NB4 (cell line): Measurements from ENCODE around the gene EXD3.

Experiments used
- MYC ChIP-seq: IDR thresholded peaks from 2 replicates; pipeline ENCODE4 v1.6.1; 2011; ENCODE audit warnings: low read depth, low read length
- POLR2A ChIP-seq: IDR thresholded peaks from 2 replicates; pipeline ENCODE4 v1.6.1; 2011; ENCODE audit warnings: mild to moderate bottlenecking; ENCODE audit not compliant: insufficient read length; ENCODE audit errors: extremely low read depth
- TF ChIP-seq, protein P1 (sequence below): IDR thresholded peaks from one replicate; pipeline ENCODE4 v1.5.1; 2012; ENCODE audit warnings: low read depth, low read length

DNA sequence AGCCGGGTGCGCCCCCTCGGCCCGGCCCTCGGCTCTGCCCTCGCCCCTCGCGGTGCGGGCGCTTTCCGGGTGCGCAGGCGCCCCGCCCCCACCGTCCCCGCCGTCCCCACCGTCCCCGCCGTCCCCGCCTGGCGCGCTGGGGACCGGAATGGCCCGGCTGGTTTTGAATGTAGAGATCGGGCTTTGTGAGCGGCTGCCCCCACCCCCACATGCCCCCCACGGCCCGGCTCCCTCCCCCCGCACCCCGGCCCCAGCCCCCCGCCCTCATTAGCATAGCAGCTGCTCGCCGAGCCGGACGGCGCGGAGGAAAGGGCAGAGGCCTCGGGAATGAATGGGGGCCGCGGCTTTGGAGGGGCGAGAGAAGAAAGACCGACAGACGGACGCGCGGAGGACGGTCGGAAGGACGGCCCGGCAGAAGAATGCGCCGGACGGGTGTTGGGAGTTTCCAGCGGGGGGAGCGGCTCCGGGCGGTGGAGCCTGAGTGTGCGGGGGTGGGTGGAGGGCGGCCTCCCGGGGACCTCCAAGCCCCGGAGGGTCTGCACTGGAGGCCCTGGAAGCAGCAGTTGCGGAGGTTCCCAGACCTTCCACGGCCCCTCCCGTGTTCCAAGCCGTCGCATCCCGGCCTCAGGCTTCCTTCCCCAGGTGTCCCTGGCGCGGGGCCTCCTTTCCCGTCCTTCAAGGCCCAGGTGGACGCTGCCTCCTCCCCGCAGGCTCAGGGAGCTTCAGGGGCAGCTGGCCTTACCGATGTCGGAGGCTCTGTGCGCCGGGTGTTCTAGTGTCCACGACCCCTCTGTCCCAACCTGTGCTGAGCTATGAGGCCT, 126.9 kb downstream of the EXD3 start:
- TF ChIP-seq, protein P1, sequence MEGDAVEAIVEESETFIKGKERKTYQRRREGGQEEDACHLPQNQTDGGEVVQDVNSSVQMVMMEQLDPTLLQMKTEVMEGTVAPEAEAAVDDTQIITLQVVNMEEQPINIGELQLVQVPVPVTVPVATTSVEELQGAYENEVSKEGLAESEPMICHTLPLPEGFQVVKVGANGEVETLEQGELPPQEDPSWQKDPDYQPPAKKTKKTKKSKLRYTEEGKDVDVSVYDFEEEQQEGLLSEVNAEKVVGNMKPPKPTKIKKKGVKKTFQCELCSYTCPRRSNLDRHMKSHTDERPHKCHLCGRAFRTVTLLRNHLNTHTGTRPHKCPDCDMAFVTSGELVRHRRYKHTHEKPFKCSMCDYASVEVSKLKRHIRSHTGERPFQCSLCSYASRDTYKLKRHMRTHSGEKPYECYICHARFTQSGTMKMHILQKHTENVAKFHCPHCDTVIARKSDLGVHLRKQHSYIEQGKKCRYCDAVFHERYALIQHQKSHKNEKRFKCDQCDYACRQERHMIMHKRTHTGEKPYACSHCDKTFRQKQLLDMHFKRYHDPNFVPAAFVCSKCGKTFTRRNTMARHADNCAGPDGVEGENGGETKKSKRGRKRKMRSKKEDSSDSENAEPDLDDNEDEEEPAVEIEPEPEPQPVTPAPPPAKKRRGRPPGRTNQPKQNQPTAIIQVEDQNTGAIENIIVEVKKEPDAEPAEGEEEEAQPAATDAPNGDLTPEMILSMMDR, result no peak
- TF ChIP-seq POLR2A (no peak), MYC (no peak)
